Bronchial epithelial cell (primary cell): ENCODE results near the gene SAMD5. TPM values are rescaled to one million over a fixed set of nuclear protein-coding genes. Genes with fewer than 3 reads are reported as not detected.

Experiments
- DNase-seq: peaks from one replicate; pipeline ENCODE4 v3.0.0-alpha.2; 2010; ENCODE audit warnings: low read depth
- FAIRE-seq: peaks from 2 replicates; lab custom pipeline; 2011; peaks lifted over from hg19 to GRCh38; lab: Jason Lieb, UNC
- H3K27me3 ChIP-seq: 2 replicates; pipeline ENCODE4 v1.5.1; 2011; ENCODE audit warnings: low read length; ENCODE audit not compliant: control insufficient read depth, insufficient read depth
- H3K36me3 ChIP-seq: 2 replicates; pipeline ENCODE4 v1.5.1; 2011; ENCODE audit warnings: low read length; ENCODE audit not compliant: control insufficient read depth, insufficient read depth
- H3K4me3 ChIP-seq: 2 replicates; pipeline ENCODE4 v1.5.1; 2011; ENCODE audit warnings: mild to moderate bottlenecking, low read depth, low read length, control low read depth
- total RNA-seq: library from RNA; depleted of rRNA; stranded (reverse); fragments of >200 nt; gene quantifications from 2 replicates; pipeline ENCODE4 v1.2.1, GENCODE V29; 2014
- TF ChIP-seq, protein P1 (sequence below): IDR thresholded peaks from 2 replicates; pipeline ENCODE4 v1.5.1; 2011; ENCODE audit warnings: mild to moderate bottlenecking, moderate library complexity, low read length, control low read depth, inconsistent platforms; ENCODE audit not compliant: insufficient read depth, severe bottlenecking

SAMD5 gene
- total RNA-seq, 1 donor from 2014 or later, result 2.6 TPM

DNA sequence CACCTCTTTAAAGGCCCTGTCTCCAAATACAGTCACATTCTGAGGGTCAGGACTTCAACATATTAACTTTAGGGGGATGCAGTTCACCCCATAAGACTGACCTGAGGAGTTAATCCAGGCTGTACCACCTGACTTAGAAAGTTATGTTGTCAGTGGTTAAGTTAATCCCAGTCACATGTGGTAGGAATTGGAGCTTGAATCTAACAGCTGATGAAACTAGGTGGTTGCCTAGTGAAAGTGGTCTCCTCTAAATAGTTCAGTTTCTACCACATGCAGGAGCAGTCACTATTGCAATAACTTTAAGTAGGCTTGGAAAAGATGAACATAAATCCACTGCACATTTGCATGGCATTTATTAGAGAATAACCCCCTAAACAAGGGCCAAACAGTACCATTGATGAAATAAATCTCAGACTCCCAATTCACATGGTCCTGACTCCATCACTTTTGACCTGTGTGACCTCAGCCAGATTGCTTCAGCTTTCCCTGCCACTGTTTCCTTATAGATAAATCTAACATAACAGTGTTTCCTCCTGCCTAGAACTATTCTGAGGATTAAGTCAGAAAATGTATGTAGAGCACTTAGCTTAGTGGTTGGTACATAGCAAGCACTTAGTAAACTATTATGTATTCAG, 20.1 kb downstream of the SAMD5 start:
- H3K36me3 ChIP-seq, result no peaks in the 10 kb centered on the region
- no peak for DNase-seq
- no peak for FAIRE-seq
- no peak overlapping the region for H3K4me3 ChIP-seq
- no peaks in the 10 kb centered on the region for H3K27me3 ChIP-seq
- TF ChIP-seq, protein P1, sequence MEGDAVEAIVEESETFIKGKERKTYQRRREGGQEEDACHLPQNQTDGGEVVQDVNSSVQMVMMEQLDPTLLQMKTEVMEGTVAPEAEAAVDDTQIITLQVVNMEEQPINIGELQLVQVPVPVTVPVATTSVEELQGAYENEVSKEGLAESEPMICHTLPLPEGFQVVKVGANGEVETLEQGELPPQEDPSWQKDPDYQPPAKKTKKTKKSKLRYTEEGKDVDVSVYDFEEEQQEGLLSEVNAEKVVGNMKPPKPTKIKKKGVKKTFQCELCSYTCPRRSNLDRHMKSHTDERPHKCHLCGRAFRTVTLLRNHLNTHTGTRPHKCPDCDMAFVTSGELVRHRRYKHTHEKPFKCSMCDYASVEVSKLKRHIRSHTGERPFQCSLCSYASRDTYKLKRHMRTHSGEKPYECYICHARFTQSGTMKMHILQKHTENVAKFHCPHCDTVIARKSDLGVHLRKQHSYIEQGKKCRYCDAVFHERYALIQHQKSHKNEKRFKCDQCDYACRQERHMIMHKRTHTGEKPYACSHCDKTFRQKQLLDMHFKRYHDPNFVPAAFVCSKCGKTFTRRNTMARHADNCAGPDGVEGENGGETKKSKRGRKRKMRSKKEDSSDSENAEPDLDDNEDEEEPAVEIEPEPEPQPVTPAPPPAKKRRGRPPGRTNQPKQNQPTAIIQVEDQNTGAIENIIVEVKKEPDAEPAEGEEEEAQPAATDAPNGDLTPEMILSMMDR, result no peak

DNA sequence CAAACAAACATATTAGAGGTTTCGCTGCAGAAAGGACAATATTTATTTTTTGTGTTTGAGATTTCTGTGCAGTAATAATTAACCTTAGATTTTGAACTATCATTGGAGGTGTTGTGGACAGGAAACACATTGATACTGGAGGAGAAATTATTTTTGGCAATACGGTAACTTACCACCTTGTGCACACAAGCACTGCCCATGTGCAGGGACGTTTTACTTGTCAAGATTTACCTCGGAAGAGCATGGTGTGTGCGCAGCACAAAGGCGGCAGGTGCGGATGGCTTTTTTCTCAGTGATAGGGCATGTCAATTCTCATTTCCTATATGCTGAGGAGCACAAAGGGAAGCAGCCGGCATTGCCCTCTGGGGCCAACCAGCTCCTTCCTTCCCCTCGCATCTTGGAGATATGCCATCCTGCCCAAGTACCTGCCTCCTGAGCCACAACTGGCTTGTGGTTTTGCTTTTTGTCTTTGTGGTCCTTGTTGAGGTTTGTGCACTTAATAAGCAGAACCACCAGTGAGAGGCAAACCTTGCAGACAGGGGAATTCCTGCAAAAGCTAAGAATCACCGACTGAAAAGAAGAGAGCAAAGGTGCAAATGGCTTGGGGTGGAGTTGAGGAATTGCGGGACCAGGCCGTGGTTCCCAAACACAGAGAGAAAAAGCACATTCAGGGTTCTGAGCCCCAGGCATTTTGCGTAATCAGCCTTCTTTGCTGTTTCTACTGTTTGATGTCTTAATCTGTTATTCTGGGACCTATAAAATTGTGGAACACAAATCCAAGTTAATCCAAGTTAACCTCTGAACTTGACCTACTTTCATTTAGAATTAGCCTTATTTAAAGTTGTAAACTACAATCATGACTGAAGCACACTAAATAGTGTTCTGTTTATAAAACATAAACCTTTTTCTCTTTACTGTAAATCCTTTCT, 21.9 kb downstream of the SAMD5 start:
- Histone ChIP-seq H3K36me3 (no peaks in the 10 kb centered on the region), H3K27me3 (no peaks in the 10 kb centered on the region), H3K4me3 (no peak overlapping the region)
- FAIRE-seq (no peak), DNase-seq (peak; percentile 4)
- TF ChIP-seq, protein P1, result no peak

DNA sequence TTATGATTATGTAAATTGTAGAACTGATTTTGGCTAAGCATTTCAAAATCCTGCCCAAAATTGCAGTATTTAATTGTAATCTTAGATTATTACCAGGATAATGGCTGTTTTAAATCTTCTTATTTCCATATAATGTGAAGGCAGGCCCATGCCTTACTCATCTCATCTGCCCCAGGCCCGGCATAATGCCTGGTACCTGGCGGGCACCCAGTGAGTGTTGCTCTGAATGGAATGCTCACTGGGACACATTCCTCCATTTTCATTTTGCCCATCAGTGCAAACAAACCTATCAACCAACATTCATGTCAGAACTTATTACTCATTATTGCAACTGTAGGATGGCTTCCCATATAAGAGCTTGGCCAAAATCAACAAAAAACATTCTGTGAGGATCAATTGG, 22.8 kb downstream of the SAMD5 start:
- FAIRE-seq, result no peak

DNA sequence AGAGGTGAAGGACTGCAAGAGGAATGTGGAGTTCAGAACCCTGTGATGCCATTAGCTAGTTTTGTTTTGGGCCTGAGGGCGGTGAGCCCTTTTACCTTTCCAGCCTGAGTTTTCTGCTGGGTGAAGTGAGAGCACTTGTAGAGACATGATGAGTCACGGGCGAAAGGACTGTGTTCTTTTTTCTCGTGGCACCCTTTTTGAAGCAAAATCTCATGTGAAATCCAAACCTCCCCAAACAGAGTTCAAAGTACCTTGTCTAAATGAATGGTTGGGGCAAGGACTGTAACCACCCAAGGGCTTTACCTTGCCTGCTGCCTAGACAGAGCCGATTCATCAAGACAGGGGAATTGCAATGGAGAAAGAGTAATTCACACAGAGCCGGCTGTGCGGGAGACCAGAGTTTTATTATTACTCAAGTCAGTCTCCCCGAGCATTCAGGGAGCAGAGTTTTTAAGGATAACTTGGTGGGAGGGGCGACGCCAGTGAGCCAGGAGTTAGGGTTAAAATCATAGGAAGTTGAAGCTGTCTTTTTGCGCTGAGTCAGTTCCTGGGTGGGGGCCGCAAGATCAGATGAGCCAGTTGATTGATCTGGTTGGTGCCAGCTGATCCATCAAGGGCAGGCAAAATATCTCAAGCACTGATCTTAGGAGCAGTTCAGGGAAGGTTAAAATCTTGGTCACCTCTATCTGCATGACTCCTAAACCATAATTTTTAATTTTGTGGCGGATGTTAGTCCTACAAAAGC, 25.8 kb downstream of the SAMD5 start:
- TF ChIP-seq, protein P1, result no peak
- H3K4me3 ChIP-seq, result no peak overlapping the region
- H3K36me3 ChIP-seq, result no peaks in the 10 kb centered on the region
- no peak for DNase-seq
- H3K27me3 ChIP-seq, result no peaks in the 10 kb centered on the region
- FAIRE-seq, result no peak

More for the DNA sequence above, 22.8 kb downstream of the SAMD5 start:
- no peak overlapping the region for H3K4me3 ChIP-seq
- no peaks in the 10 kb centered on the region for H3K27me3 ChIP-seq
- no peak for DNase-seq
- TF ChIP-seq, protein P1, result no peak
- H3K36me3 ChIP-seq, result no peaks in the 10 kb centered on the region

DNA sequence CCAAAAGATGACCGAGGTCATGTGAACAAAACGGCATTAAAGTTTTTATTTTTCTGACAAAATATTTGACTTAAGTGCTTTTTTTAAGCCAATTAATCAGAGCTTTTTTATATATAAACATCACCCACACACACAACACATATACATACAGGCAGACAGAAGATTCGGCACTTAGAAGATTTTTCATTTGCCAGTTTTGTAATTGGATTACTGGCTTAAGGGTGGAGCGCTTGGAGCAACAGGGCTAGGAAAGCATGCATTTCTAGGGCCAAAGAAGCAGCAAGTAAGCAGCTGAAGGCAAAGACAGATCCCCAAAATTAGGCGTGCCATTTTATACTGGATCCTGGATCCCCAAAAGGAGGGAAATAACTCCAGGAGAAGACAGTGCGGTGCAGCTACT, 30.3 kb downstream of the SAMD5 start:
- H3K36me3 ChIP-seq, result no peaks in the 10 kb centered on the region
- H3K4me3 ChIP-seq, result no peak overlapping the region
- H3K27me3 ChIP-seq, result no peaks in the 10 kb centered on the region
- DNase-seq, result no peak
- no peak for FAIRE-seq
- TF ChIP-seq, protein P1, result no peak
